HL-60 (cell line): Measurements from ENCODE around the gene PDE6C.

Experiments used
- CTCF ChIP-seq: IDR thresholded peaks from one replicate; pipeline ENCODE4 v1.5.1; 2011; ENCODE audit warnings: low read length, control low read depth, inconsistent platforms; ENCODE audit not compliant: insufficient read depth
- POLR2AphosphoS5 ChIP-seq: IDR thresholded peaks from 2 replicates; pipeline ENCODE4 v1.6.1; 2012; ENCODE audit warnings: low read depth
- SPI1 ChIP-seq: IDR thresholded peaks from 2 replicates; pipeline ENCODE4 v1.6.1; 2012; ENCODE audit warnings: low read depth, mild to moderate bottlenecking, borderline replicate concordance

GRCh38 chr10:93672890-93673289, 60.6 kb downstream of the PDE6C start:
- TF ChIP-seq CTCF (no peak), SPI1 (no peak), POLR2AphosphoS5 (no peak)
